DMS53 treated with DMSO at 0.1 percent for 48 hours (cell line): ENCODE results near the gene SAV1.
"Not testable (repeated sequence)": the region's sequence is repeated elsewhere in the genome, so short reads cannot be mapped to it uniquely, and the experiment has no call there.

ENCODE experiments used
- DNase-seq: peaks from one replicate; lab custom pipeline; 2025; ENCODE audit not compliant: unreplicated experiment; lab: John Stamatoyannopoulos, UW

The SAV1 gene

DNA sequence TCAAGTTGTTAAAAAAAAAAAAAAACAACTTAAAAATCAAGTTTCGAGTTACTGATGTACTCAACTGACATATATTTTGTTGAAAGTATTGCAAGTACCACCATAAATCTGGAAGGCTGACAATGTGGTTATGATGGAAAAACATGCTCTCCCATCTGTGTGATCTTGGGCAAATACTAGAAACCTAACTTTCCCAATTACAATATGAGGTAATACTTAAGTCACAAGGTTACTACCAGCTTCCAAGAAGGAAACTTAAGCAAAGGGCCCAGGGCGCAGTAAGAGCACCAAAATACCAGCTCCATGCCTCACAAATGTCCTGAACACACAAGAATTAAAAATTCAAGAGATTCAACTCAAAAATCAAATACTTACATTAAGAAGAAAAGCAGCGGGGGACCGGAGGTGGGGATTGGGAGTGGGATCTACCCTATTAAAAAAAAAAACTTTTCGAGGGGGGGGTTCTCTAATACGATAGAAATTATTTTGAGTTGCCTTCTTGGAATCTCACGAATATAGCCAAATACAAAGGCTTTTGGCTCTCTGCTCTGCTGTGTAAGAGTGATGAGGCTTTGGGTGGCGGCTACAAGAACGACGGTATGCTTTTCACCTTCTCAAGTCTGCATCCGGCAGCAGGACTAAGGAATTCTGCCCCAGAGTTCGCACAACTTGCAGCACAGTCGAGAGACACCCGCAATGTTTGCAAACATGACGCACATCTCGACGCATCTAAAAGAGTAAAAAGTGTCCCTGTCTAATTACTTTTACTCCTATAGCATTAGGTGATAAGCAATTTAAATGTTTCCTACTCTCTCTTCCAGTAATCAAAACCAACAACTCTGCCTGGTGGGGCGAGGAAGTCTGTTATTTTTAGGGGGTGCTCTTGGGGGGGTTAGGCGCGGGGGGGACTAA, 1.1 kb downstream of the SAV1 start:
- no peak for DNase-seq

DNA sequence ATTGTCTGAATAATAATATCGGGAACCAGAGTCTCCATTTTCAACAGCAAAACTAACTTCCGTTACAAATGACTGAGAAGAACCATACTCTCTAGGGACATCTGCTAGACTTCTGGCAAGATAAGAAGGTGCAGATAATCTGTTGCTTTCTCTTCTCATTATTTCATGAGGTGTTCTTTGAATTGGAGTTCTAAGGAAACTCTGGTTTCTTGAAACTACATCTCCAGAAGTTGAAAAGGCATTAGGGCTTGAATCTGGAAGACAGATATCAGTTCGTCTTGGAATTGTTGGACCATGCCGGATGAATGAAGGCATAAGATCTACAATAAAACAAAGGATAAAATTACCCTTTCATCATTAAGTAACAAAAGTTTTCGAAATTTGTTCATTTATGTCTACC, 2.8 kb downstream of the SAV1 start:
- DNase-seq: not testable (repeated sequence)

DNA sequence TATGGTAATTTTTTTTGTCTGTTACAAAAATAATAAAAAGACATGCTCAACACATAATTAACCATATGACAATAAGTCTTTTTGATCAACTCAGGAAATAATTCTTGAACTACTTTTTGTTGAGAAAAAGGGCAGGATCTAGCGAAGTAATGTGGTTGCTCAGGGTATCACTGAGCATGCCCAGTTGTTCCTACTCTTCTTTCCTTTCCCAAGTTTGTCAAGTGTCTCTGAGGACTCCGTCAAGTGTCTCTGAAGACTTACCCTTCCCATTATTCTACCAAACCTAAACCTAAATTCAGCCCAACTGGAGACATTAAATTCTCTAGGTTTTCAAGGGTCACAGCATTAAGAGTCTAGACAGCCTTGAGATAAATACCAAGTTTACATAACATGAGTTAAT, 3.5 kb downstream of the SAV1 start:
- not testable (repeated sequence) for DNase-seq

DNA sequence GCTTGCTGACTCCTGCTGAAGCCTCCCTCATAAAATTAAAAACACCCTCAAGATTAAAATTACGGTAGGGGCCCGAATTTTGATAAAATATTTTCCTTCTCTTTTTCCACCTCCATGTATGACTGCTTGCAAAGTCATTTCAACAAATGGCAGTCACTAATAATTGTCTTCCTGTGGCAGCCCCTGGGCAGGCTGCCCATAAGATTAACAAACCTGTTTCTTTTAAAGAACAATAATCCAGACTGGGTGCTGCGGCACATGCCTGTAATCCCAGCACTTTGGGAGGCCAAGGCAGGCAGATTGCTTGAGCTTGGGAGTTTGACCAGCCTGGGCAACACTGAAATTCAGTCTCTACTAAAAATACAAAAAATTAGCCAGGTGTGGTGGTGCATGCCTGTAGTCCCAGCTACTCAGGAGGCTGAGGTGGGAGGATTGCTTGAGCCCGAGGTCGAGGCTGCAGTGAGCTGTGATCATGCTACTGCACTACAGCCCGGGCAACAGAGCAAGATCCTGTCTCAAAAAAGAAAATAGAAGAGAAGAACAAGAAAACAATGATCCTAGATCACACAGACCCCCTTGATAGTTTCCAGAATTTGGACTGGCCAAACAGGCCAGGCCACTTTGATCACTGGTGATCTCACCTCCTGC, 8.7 kb downstream of the SAV1 start:
- DNase-seq: no peak

DNA sequence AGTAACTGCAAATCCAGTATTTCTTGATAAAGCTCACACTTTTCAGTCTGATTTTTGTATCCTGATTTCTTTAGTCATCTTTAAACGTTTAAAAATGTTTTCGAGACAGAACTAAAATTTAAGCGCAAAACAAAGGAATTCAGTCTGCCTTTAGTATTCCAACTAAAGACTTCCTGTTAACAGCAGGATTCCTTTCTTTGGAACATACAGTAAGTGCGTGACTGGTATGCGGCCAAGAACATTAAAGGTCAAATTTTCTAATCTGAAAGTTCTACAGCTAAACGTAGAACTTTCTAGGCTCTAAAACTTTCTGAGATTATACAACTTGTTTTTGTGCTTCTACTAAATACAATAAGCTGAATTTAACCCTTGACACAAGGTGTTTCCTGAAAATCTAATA, 9.9 kb downstream of the SAV1 start:
- no peak for DNase-seq

DNA sequence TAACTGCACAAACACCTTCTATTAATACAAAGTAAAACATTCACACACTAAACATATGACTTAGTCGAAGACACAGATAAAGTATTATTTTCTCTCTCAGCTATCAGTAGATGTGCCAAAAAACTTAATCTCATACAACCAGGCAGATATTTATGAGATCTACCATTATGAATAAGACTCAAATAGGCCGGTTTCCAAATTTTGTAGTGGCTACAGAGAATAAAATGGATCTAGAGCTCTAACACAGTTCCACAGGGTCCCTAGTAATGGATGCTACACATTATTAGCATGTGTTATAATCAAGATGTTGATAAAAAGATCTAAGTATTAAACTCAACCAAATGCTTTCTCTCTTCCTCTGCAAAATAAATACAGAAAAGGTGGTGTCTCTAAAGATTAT, 10.4 kb downstream of the SAV1 start:
- no peak for DNase-seq

DNA sequence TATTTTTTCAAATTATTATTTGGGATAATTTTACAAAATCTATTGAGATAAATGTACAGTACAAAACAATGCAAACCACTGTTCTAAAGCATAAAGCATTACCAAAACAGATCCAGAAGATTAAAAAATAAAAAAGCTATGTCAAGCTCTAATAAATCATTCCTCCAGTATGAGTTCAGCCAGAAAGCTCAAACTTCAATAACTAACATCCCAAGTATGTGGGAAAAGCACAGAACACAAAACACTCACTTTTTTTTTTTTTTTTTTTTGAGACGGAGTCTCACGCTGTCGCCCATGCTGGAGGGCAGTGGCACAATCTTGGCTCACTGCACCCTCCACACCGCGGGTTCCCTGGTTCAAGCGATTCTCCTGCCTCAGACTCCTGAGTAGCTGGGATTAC, 11.3 kb downstream of the SAV1 start:
- DNase-seq: no peak

DNA sequence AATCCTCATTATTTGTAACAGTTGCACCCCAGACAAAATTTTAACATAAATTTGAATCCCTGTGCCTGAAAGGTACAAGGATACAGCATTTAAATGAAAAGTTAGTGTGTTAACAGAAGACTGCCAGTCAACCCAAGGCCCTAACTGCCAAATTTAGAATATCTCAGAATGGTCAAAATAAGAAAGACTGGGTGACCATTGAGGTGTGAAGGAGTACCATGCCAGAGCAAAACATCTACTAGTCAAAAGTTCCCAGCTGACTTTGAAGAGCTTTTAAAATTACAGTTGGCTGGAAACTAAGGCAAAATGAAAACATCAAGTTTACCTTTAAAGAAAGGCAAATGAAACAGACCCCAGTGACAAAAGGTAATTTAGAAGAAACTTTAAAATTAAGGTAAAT, 18.4 kb downstream of the SAV1 start:
- DNase-seq: no peak

DNA sequence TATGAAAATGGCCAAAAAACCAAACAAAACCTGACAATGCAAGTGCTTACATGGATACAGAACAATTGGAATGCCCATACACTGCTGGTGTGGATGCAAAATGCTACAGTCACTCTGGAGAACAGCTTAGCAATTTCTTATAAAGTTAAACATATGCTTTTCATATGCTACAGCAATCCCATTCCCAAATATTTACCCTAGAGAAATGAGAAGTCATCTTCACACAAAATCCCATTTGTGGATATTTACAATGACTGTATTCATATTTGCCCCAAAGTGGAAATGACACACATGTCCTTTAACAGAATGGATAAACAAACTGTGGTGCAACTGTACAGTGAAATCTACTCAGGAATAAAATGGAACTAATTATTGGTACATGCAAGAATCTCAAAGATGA, 20.4 kb downstream of the SAV1 start:
- DNase-seq: no peak

DNA sequence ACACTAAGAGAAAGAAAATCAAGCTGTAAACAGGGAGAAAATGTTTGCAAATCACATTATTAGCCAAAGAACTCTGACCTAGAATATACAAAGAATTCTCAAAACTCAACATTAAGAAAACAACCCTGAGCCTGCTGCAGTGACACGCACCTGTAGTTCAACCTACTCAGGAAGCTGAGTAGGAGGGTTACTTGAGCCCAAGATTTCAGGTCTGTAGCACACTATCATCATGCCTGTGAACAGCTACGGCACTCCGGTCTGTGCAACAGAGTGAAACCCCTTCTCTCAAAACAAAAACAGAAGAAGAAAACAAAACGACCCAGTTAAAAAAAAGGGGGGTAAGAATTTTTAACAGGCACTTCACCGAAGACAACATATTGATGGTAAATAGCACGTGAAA, 20.8 kb downstream of the SAV1 start:
- DNase-seq: no peak

DNA sequence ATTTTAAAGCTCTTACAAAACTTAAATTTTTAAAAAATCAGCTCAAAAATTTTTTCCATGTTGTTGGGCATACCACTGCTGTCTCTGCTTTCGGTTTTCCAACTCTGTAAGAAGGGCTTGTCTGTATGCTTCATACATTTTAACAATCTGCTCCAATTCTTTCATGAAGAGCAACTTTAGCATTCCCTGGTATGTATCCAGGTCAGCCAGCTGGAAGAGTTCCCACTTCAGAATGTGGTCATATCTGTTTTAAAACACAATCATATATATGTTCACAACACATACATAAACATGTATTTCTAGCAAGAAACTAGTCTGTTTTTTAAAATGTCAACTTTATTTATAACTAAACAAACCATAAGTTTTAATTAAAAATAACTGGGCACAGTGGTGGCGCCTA, 33.0 kb downstream of the SAV1 start:
- DNase-seq: no peak

DNA sequence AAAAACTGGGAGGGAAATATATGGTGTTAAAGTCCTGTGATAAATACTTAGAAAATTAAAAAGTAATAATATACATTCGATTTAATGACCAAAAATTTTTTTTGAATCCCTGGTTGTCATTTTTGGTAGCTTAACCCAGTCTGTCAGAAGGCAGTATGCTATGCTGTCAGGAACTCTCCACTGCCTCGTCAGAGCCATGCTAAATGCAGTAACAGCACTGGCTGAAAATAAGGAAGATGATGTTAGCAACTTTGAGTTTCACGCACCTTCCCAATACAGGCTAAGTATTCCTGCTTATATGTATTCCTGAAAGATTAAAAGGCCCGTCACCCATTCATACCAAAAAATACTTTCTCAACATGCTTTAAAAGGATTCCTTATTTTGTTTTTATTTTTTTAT, 34.2 kb downstream of the SAV1 start:
- no peak for DNase-seq

DNA sequence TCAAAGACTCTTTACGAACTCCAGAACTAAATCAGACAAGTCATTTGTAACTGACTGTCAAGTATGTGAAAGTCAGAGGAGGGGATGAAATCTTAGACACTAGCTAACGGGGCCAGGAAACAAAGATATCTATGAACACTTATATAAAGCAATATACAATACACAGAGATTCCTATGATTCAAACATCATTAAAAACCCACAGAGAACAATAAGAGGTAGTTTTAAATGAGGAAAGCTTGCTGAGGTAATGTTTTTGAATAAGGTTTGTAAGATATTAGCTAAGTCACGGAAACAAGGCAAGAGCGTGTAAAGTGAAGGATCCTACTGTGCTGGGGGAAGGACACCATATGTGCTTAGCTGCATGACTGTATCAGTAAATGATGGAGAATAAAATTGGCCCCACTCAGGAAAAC, 36.7 kb downstream of the SAV1 start:
- DNase-seq: no peak

DNA sequence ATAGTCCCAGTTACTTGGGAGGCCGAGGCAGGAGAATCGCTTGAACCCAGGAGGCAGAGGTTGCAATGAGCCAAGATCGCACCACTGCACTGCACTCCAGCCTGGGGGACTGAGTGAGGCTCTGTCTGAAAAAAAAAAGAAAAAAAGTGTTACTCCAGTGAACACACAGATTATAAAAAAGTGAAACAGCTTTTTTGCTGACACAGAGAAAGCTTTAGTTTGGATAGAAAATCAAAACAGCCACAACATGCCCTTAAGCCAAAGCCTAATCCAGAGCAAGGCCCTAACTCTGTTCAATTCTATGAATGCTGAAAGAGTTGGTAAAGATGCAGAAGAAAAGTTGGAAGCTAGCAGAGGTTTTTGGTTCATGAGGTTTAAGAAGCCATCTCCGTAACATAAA, 43.2 kb downstream of the SAV1 start:
- DNase-seq: not testable (repeated sequence)

DNA sequence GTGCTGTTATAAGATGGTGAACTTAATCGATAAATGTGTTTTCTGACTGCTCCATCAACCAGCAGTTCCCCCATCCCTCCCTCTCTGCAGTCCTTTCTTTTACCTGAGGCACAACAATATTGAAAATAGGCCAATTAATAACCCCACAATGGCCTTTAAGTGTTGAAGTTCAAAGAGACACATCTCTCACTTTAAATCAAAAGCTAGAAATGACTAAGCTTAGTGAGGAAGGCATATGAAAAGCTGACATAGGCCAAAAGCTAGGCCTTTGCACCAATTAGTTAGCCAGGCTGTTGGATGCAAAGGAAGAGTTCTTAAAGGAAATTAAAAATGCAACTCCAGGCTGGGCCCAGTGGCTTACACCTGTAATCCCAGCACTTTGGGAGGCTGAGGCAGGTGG, 43.7 kb downstream of the SAV1 start:
- no peak for DNase-seq

DNA sequence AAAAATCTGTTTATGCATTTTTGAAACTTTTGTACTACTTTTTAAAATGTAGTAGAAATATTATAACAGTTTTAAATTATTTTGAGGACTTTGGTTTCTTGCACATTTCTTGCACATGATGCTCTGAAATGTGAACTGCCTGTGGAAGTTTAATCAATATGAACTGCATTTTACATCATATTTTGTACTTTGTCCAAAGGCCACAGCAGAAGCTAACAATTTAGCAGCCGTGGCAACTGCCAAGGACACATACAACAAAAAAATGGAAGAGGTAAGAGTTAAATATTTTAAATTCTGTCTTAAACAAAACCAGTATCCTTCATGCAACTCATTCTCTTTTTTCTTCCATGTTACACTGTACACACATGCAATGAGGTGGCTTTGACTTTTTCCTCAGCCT, 45.1 kb downstream of the SAV1 start:
- DNase-seq: no peak

DNA sequence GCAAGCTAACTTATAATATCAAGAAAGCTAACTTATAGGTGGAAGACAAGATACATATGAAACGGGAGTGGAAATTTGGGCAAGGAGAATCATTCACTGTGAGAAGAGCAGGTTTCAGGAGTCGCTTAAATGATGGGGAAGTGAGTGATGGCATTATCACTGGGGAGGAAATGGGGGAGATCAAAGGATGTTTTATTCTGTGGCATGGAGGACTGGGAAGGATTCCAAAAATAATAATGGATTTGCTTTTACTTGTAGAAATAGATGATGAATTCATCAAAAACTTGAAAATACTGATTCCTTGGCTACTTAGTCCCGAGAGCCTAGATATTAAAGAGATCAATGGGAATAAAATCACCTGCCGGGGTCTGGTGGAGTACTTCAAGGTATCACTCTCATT, 47.8 kb downstream of the SAV1 start:
- no peak for DNase-seq

DNA sequence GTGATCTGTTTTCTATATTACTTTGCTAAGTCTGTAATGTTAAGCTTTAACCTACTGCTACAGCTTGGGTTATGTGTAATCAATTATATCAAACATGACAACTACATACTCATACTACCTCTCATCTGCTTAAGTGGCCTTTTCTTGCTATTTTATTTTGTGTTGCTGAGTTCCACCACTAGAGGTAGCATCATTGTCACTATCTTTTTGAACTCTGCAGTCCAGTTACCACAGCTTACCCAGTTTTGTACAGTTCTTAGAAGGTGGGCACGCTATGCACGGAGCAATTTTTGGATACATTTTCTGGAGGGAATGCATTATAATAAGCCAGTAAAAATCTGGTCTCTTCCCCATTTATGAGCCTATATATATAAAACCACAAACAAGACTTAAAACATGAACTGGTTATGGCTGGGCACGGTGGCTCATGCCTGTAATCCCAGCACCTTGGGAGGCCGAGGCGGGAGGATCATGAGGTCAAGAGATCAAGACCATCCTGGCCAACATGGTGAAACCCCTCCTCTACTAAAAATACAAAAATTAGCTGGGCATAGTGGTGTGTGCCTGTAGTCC, 48.5 kb downstream of the SAV1 start:
- DNase-seq: peak; percentile 4

DNA sequence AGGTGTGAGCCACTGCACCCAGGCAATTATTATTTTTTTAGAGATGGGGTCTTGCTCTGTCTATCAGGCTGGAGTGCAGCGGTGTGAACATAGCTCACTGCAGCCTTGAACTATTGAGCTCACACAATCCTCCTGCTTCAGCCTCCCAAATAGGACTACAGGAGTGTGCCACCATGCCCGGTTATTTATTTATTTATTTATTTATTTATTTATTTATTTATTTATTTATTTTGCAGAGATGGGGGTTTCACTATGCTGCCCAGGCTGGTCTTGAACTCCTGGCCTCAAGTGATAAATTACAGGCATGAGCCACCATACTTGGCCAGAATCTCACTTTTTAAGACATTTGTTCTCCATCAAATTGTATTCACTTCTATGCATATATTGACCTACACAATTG, 51.8 kb downstream of the SAV1 start:
- DNase-seq: no peak

DNA sequence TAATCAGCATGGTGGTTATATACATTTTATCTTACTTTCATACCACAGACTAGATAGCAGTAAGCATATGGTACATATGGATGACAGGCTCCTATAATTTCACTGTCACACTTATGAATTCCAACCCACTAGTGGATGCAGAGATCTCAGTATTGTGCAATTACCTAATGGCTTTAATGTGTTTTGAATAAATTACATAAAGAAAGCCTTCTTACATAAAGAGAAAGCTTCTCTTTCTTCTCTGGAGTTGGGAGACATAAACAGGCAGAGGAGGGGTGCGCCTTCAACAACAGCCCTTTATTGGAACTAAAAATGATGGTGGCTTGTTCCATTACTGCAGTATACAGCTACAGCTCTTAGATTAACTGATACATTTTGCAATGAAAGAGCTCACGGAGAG, 52.6 kb downstream of the SAV1 start:
- DNase-seq: no peak

DNA sequence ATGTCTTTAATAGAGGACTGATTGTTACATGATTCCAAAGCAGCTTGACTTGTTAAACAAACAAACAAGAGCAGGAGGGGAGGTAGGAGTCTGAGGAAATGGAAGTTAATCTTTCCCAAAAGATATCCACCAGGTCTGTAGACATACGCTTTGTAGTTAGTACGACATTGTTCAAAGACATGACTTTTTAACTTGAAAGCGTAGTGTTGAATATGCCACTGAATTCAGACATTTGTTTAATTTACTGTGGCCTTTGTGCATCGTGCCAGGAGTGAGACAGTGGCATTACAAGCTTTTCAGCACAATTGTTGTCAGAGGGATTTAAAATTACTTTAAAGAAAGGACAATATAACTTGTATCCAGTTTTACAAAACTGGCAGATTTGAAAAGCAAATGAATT, 53.0 kb downstream of the SAV1 start:
- no peak for DNase-seq

DNA sequence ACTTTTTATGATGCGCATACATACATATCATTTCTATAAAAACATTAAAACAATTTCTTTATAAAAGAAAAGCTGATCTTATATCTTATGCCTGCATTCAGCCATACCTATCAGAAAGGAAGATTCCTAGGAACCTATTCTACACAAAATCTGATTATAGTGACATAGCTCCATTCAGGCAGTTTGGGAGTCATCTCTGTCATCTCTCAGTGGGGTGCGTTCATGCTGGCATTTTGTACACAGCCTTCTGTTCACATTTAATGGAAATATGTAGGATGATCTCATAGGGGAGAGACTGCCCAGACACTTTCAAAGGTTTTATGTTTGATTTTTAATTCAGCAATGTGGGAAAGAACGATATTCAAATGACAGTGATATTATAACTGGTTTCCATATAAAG, 55.3 kb downstream of the SAV1 start:
- no peak for DNase-seq
